IMR-90 (cell line): ENCODE results near the gene ANKMY1.

Experiments
- CEBPB ChIP-seq: IDR thresholded peaks from 2 replicates; pipeline ENCODE4 v1.6.1; 2012; ENCODE audit warnings: low read depth, low read length, improper control_type of control experiment
- CHD1 ChIP-seq: IDR thresholded peaks from 2 replicates; pipeline ENCODE4 v1.6.1; 2012; ENCODE audit warnings: low read depth, low read length, improper control_type of control experiment
- CTCF ChIP-seq: conservative IDR thresholded peaks from 2 replicates; pipeline ENCODE4 v1.5.1; 2012; ENCODE audit warnings: mild to moderate bottlenecking, low read depth, low read length, improper control_type of control experiment
- ELK1 ChIP-seq: fragments of 150-350 bp; IDR thresholded peaks from 2 replicates; pipeline ENCODE4 v1.6.1; 2016; ENCODE audit warnings: low read depth, mild to moderate bottlenecking, low read length, moderate library complexity, borderline replicate concordance
- MAFK ChIP-seq: IDR thresholded peaks from 2 replicates; pipeline ENCODE4 v1.6.1; 2012; ENCODE audit warnings: low read depth, low read length, improper control_type of control experiment
- MAZ ChIP-seq: IDR thresholded peaks from 2 replicates; pipeline ENCODE4 v1.6.1; 2012; ENCODE audit warnings: low read depth, mild to moderate bottlenecking, low read length, improper control_type of control experiment, moderate library complexity, borderline replicate concordance
- MXI1 ChIP-seq: IDR thresholded peaks from 2 replicates; pipeline ENCODE4 v1.6.1; 2012; ENCODE audit warnings: low read depth, mild to moderate bottlenecking, low read length, moderate library complexity, borderline replicate concordance
- POLR2A ChIP-seq: IDR thresholded peaks from 2 replicates; pipeline ENCODE4 v1.6.1; 2012; ENCODE audit warnings: mild to moderate bottlenecking, low read depth, low read length
- RAD21 ChIP-seq: IDR thresholded peaks from 2 replicates; pipeline ENCODE4 v1.6.1; 2012; ENCODE audit warnings: low read length, improper control_type of control experiment
- SMC3 ChIP-seq: fragments of 150-350 bp; IDR thresholded peaks from 2 replicates; pipeline ENCODE4 v1.6.1; 2016; ENCODE audit warnings: low read depth, mild to moderate bottlenecking, antibody characterized with exemption, low read length, moderate library complexity
- USF2 ChIP-seq: fragments of 150-350 bp; IDR thresholded peaks from 2 replicates; pipeline ENCODE4 v1.6.1; 2017; ENCODE audit warnings: mild to moderate bottlenecking, antibody characterized with exemption, low read length, low read depth

- no peak for TF ChIP-seq POLR2A
- TF ChIP-seq CTCF: no peak
- TF ChIP-seq MXI1: no peak
- no peak for TF ChIP-seq CEBPB
- no peak for TF ChIP-seq RAD21
- no peak for TF ChIP-seq USF2
- TF ChIP-seq ELK1: no peak
- TF ChIP-seq MAFK: no peak
- no peak for TF ChIP-seq MAZ
- no peak for TF ChIP-seq CHD1
- no peak for TF ChIP-seq SMC3
Observed at GRCh38 chr2:240507778-240508251, 50.0 kb downstream of the ANKMY1 start.
